ENCODE results near the gene MGST3.

MGST3 gene

GRCh38 chr1:165623624-165624023 lies 7.4 kb upstream of the MGST3 start:
- Histone ChIP-seq H4K20me1 (ENCODE audit: insufficient read depth) (no peaks in the 10 kb centered on the region), H3K4me3 (IDR thresholded peaks at IDR 0.05; ENCODE audit: insufficient read depth, low read depth, low read length) (no peak overlapping the region), H3K27ac (no peak overlapping the region), H3K4me2 (no peak overlapping the region), H3K79me2 (ENCODE audit: insufficient read depth, low read depth) (no peaks in the 10 kb centered on the region), H3K9ac (no peak overlapping the region), H3K27me3 (ENCODE audit: insufficient read depth, low read depth) (no peaks in the 10 kb centered on the region), H3K4me1 (ENCODE audit: low read depth, poor library complexity, severe bottlenecking) (no peaks in the 10 kb centered on the region), H3K36me3 (ENCODE audit: insufficient read depth) (no peaks in the 10 kb centered on the region), H2AFZ (ENCODE audit: low read depth) (no peak overlapping the region)
- TF ChIP-seq CTCF (conservative IDR thresholded peaks at IDR 0.05; ENCODE audit: low read depth, low read length), result no peak

DNA sequence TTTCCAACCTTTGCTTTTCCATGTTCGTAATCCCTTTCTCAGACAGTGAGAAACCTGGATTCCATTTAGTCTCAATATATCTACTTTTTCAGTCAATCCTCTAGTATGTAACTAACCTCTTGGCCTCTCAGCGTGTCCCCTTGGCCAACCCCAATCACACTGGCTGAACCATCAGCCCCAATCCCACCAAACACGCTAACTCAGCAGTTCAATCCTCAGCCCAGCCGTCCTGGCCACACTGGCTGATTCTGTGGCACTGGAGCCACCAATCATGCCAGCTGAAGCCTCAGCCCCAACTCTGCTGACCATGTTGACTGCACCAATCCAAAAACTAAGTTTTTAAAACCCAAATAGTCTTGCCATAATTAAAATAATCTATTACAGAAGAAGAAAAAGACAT lies 6.6 kb upstream of the MGST3 start:
- Histone ChIP-seq H3K27me3 (ENCODE audit: insufficient read depth, low read depth) (no peaks in the 10 kb centered on the region), H3K4me2 (no peak overlapping the region), H3K4me1 (ENCODE audit: low read depth, poor library complexity, severe bottlenecking) (peaks cover 4% of the 10 kb centered on the region), H3K27ac (no peak overlapping the region), H3K9ac (no peak overlapping the region), H3K36me3 (ENCODE audit: insufficient read depth) (no peaks in the 10 kb centered on the region), H4K20me1 (ENCODE audit: insufficient read depth) (no peaks in the 10 kb centered on the region), H3K4me3 (IDR thresholded peaks at IDR 0.05; ENCODE audit: insufficient read depth, low read depth, low read length) (no peak overlapping the region), H3K79me2 (ENCODE audit: insufficient read depth, low read depth) (no peaks in the 10 kb centered on the region), H2AFZ (ENCODE audit: low read depth) (no peak overlapping the region)
- TF ChIP-seq CTCF (conservative IDR thresholded peaks at IDR 0.05; ENCODE audit: low read depth, low read length), result no peak

DNA sequence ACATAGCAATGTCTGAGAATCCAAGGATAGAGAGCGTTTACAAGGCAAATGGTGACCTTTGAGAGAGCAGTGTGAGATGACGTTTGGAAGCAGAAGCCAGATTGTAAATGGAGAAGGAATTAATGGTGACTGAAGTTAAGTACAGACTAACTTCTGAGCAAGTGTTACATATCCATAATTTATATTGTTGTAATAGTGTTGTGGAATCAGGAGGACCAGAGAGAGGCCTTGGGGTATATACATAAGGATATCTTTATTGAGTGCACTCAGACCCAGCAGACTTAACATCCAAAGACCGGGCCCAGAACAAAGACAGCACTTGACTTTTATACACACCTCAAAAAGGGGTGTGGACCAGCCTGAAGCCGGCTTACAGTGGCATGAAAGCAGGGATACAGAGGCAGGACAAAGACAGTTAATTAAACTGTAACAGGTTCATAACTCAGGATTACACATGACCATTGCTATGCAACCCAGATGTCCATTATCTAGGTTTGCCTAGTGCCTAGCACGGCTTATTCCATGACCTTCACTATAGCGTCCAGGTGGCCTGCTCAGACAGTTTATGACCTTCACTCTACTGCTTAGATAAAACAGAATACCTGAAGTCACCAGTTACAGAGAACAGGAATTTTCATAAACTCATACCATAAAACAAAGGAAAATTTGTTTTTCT lies 2.7 kb upstream of the MGST3 start:
- Histone ChIP-seq H3K4me1 (ENCODE audit: low read depth, poor library complexity, severe bottlenecking) (peaks cover 24% of the 10 kb centered on the region), H3K36me3 (ENCODE audit: insufficient read depth) (no peaks in the 10 kb centered on the region), H3K79me2 (ENCODE audit: insufficient read depth, low read depth) (no peaks in the 10 kb centered on the region), H3K27me3 (ENCODE audit: insufficient read depth, low read depth) (no peaks in the 10 kb centered on the region), H3K4me2 (no peak overlapping the region), H3K4me3 (IDR thresholded peaks at IDR 0.05; ENCODE audit: insufficient read depth, low read depth, low read length) (no peak overlapping the region), H3K9ac (no peak overlapping the region), H3K27ac (no peak overlapping the region), H4K20me1 (ENCODE audit: insufficient read depth) (no peaks in the 10 kb centered on the region), H2AFZ (ENCODE audit: low read depth) (no peak overlapping the region)
- TF ChIP-seq CTCF (conservative IDR thresholded peaks at IDR 0.05; ENCODE audit: low read depth, low read length), result no peak

DNA sequence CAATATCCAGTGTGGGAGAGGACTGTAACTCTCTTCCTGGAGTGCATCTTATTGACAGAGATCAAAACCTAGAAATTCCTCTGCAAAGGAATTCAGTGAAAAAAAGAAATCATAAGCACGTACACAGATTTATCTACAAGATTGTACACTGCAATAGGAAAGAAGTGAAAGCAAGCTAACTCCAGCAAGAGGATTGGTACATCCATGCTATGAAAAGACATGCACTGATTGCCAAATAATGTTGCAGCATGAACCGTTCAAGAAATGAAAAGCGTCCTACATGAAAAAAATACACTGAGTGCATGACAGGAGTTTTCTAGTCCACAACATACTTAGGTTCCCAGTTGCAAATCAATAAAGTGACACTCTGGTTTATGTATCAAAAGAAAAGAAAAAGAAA lies 1.9 kb upstream of the MGST3 start:
- TF ChIP-seq CTCF (conservative IDR thresholded peaks at IDR 0.05; ENCODE audit: low read depth, low read length), result no peak
- peaks cover 24% of the 10 kb centered on the region for H3K4me1 ChIP-seq (ENCODE audit: low read depth, poor library complexity, severe bottlenecking)
- no peak overlapping the region for H3K27ac ChIP-seq
- H4K20me1 ChIP-seq (ENCODE audit: insufficient read depth), result no peaks in the 10 kb centered on the region
- no peak overlapping the region for H2AFZ ChIP-seq (ENCODE audit: low read depth)
- H3K9ac ChIP-seq, result no peak overlapping the region
- no peaks in the 10 kb centered on the region for H3K36me3 ChIP-seq (ENCODE audit: insufficient read depth)
- no peaks in the 10 kb centered on the region for H3K27me3 ChIP-seq (ENCODE audit: insufficient read depth, low read depth)
- no peaks in the 10 kb centered on the region for H3K79me2 ChIP-seq (ENCODE audit: insufficient read depth, low read depth)
- H3K4me3 ChIP-seq (IDR thresholded peaks at IDR 0.05; ENCODE audit: insufficient read depth, low read depth, low read length), result no peak overlapping the region
- no peak overlapping the region; the same call in 1 of the 2 replicates for H3K4me2 ChIP-seq
